ENCODE results near the gene EID2.

GRCh38 chr19:39563408-39563807, 23.4 kb upstream of the EID2 start:
- TF ChIP-seq POLR2A (IDR thresholded peaks at IDR 0.05; ENCODE audit: low read depth, low read length) (no peak), CTCF (IDR thresholded peaks at IDR 0.05 in 2 of 3, conservative IDR thresholded peaks at IDR 0.05 in 1 of 3; ENCODE audit: control insufficient read depth in 2 of 3, extremely low read depth in 1 of 3, insufficient read depth in 1 of 3, low read depth in 3 of 3, low read length in 3 of 3) (no peak), TAF1 (IDR thresholded peaks at IDR 0.05; ENCODE audit: borderline replicate concordance, low read depth, low read length) (no peak), IKZF2 (IDR thresholded peaks at IDR 0.05) (no peak), HDAC2 (IDR thresholded peaks at IDR 0.05) (no peak), SP1 (IDR thresholded peaks at IDR 0.05; ENCODE audit: low read depth, low read length) (no peak), CHD2 (IDR thresholded peaks at IDR 0.05; ENCODE audit: borderline replicate concordance, low read depth, low read length) (no peak), FOXM1 (IDR thresholded peaks at IDR 0.05; ENCODE audit: low read depth, low read length) (no peak), SUZ12 (IDR thresholded peaks at IDR 0.05; ENCODE audit: unreplicated experiment) (no peak), CBFB (IDR thresholded peaks at IDR 0.05; ENCODE audit: low read depth) (no peak), USF1 (IDR thresholded peaks at IDR 0.05; ENCODE audit: borderline replicate concordance, extremely low read length, insufficient read depth, low read depth, low read length) (no peak)

All from GM12878 (cell line).